Activated CD4-positive, alpha-beta T cell treated with anti-CD3 and anti-CD28 coated beads, Interleukin-2, Interleukin-4, amounts not matched to agents 100 ng/mL and 50 ng/mL, durations not matched to agents 16 hours and 8 hours (primary cell): ENCODE results near the gene FGD3.
A peak's percentile ranks its signal among the peaks of the same experiment; 100 is the strongest.

ENCODE experiments used
- DNase-seq: peaks from one replicate; pipeline ENCODE4 v3.0.0-alpha.2; 2020; ENCODE audit warnings: low spot score

Gene FGD3

GRCh38 chr9:93072383-93072795 is 125.1 kb downstream of the FGD3 start:
- no peak for DNase-seq

- DNase-seq = no peak
These were observed 128.9 kb downstream of the FGD3 start for GRCh38 chr9:93076101-93076791.

- no peak for DNase-seq
These were observed 129.4 kb downstream of the FGD3 start for GRCh38 chr9:93076792-93077128.

- DNase-seq = no peak
These were observed 130.0 kb downstream of the FGD3 start for GRCh38 chr9:93077367-93077766.

GRCh38 chr9:93077811-93078210 is 130.5 kb downstream of the FGD3 start:
- DNase-seq = no peak

GRCh38 chr9:93079371-93079770 is 132.0 kb downstream of the FGD3 start:
- DNase-seq = no peak

- DNase-seq = no peak
These were observed 133.1 kb downstream of the FGD3 start for GRCh38 chr9:93080406-93080805.

GRCh38 chr9:93081081-93081529 is 133.8 kb downstream of the FGD3 start:
- DNase-seq = no peak

GRCh38 chr9:93081931-93082330 is 134.6 kb downstream of the FGD3 start:
- DNase-seq = no peak

- no peak for DNase-seq
These were observed 135.6 kb downstream of the FGD3 start for GRCh38 chr9:93082841-93083411.

GRCh38 chr9:93083592-93084470 is 136.5 kb downstream of the FGD3 start:
- peak; percentile 68 for DNase-seq

- DNase-seq = no peak
These were observed 137.2 kb downstream of the FGD3 start for GRCh38 chr9:93084471-93084881.

GRCh38 chr9:93085676-93086075 is 138.4 kb downstream of the FGD3 start:
- no peak for DNase-seq
